BE2C (cell line): Measurements from ENCODE around the gene TIMP2.
"Not testable (repeated sequence)": the region's sequence is repeated elsewhere in the genome, so short reads cannot be mapped to it uniquely, and the experiment has no call there.

ENCODE experiments used
- DNase-seq: peaks from one replicate; pipeline ENCODE4 v3.0.0-alpha.2; 2020
- H3K27me3 ChIP-seq: fragments of 250-450 bp; sonication (Bioruptor Pico); 2 replicates; pipeline ENCODE4 v1.5.1; 2020; ENCODE audit warnings: mild to moderate bottlenecking
- H3K36me3 ChIP-seq: fragments of 250-450 bp; sonication (Bioruptor Pico); 2 replicates; pipeline ENCODE4 v1.5.1; 2020; ENCODE audit warnings: mild to moderate bottlenecking
- H3K4me1 ChIP-seq: fragments of 250-450 bp; sonication (Bioruptor Pico); 2 replicates; pipeline ENCODE4 v1.5.1; 2020
- H3K4me3 ChIP-seq: 2 replicates; pipeline ENCODE4 v1.5.1; 2011; ENCODE audit warnings: low read depth, low read length
- H3K9me3 ChIP-seq: fragments of 250-450 bp; sonication (Bioruptor Pico); 2 replicates; pipeline ENCODE4 v1.5.1; 2020
- TF ChIP-seq, protein P1 (sequence below): IDR thresholded peaks from 2 replicates; pipeline ENCODE4 v1.5.1; 2012; ENCODE audit warnings: mild to moderate bottlenecking, low read depth, low read length

TIMP2 gene

DNA sequence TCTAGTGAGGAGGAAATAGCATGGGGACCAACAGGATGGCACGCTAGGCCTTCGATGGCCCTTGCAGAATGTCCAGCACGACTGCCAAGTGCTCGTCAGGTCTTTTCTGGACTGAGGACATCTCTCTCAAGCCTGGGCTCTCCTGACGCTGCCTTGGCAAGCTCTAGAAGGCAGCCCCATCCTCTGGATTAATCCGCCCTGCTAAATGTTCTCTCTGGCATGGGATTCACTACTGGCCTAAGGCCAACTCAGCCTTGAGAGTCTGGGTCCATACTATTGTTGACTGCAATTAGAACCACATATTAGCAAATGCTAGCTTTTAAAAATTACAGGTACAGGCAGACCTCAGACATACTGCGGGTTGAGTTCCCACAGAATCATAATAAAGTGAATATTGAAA, 19.6 kb downstream of the TIMP2 start:
- Histone ChIP-seq H3K27me3 (no peaks in the 10 kb centered on the region), H3K4me1 (peaks cover 5% of the 10 kb centered on the region; the same call in 1 of the 2 replicates), H3K4me3 (no peak overlapping the region), H3K9me3 (no peaks in the 10 kb centered on the region), H3K36me3 (no peaks in the 10 kb centered on the region)
- DNase-seq, result no peak
- TF ChIP-seq, protein P1, sequence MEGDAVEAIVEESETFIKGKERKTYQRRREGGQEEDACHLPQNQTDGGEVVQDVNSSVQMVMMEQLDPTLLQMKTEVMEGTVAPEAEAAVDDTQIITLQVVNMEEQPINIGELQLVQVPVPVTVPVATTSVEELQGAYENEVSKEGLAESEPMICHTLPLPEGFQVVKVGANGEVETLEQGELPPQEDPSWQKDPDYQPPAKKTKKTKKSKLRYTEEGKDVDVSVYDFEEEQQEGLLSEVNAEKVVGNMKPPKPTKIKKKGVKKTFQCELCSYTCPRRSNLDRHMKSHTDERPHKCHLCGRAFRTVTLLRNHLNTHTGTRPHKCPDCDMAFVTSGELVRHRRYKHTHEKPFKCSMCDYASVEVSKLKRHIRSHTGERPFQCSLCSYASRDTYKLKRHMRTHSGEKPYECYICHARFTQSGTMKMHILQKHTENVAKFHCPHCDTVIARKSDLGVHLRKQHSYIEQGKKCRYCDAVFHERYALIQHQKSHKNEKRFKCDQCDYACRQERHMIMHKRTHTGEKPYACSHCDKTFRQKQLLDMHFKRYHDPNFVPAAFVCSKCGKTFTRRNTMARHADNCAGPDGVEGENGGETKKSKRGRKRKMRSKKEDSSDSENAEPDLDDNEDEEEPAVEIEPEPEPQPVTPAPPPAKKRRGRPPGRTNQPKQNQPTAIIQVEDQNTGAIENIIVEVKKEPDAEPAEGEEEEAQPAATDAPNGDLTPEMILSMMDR, result no peak

DNA sequence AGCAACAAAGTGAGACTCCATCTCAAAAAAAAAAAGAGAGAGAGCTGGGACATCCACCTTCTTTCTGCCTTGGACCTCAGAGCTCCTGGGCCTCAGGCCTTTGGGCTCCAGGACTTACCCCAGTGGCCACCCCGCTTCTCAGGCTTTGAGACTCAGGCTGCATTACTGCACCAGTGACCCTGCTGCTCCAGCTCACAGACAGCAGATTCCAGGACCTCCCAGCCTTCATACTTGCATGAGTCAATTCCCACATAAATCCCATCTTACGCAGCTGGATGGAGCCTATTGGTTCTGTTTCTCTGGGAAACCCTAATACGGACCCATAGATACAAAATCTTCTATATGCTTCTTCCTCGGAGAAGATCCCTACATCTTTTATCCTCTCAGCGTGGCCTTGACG, 20.1 kb downstream of the TIMP2 start:
- Histone ChIP-seq H3K9me3 (no peaks in the 10 kb centered on the region), H3K4me1 (peaks cover 5% of the 10 kb centered on the region; the same call in 1 of the 2 replicates), H3K36me3 (no peaks in the 10 kb centered on the region), H3K27me3 (no peaks in the 10 kb centered on the region), H3K4me3 (no peak overlapping the region)
- TF ChIP-seq, protein P1, result no peak
- DNase-seq, result no peak

DNA sequence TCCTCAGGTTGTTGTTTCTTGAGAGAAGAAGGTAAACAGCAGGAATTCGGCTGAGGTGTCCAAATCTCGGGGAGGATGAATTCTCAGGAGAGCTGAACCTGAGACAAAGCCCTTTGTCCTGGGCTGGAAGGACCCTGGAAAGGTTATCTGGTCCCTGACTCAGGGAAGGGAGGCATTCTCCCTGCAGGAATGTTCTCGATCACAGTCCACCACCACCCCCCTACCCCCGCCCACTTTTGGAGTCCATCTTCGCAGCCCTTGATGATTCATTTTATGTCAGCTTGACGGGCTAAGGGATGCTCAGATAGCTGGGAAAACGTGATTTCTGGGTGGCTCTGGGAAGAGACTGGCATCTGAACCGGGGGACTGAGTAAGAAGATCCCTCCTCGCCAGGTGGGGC, 20.8 kb downstream of the TIMP2 start:
- TF ChIP-seq, protein P1, result no peak
- Histone ChIP-seq H3K9me3 (no peaks in the 10 kb centered on the region), H3K4me3 (no peak overlapping the region), H3K27me3 (no peaks in the 10 kb centered on the region), H3K4me1 (peaks cover 11% of the 10 kb centered on the region), H3K36me3 (no peaks in the 10 kb centered on the region)
- no peak for DNase-seq

DNA sequence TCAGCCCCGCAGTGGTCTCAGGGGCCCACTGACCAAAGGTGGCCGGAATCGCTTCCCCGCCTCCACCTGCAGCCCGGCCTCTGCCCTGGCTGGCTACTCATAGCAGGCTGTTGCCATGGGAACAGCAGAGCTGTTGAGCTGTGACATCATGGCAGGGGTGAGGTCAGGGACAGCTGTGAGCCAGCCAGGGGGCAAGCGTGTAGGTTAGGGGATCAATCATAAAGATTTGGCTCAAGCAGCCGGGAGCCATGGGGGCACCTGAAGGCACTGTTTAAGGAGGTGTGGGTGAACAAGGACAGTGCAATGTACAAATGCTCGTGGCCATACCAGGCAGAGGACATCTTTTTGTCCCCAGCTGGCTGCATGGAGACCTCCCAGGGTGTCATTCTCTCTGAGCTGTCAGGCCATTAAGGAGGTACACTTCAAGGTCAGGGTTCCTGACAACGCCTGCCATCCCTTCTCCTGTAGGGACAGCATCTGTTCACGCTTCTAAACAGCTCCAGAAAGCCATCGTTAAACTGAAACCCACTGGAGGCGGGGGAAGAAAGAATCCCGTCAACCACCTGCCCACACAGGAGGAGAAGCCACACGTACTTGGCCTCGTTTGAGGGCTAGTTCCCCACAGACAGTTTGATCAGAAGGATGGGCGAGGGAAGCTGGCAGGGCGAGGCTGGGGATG, 21.9 kb downstream of the TIMP2 start, which contains the start of gene CEP295NL:
TSS of gene CEP295NL (minus strand) at position 101 of the 679 bp plus-strand sequence. CDS start 1,373 bp downstream, outside the sequence.
- DNase-seq, result peak; percentile 34
- TF ChIP-seq, protein P1, result no peak

DNA sequence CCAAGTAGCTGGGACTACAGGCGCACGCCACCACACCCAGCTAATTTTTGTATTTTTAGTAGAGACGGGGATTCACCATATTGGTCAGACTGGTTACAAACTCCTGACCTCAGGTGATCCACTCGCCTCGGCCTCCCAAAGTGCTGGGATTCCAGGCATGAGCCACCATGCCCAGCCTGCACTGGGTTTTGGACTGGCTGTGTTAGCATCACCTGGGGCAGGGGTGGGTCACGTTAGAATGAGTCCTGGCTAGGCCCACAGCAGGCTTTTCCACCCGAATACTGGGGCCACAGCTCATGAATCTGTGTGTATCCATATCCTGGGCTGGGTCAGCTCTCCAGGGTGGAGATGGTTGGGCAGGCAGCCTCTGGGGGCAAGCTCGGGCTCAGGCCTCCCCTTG, 23.0 kb downstream of the TIMP2 start:
- DNase-seq, H3K27me3 ChIP-seq, H3K36me3 ChIP-seq, H3K4me3 ChIP-seq, H3K9me3 ChIP-seq: not testable (repeated sequence)
- H3K4me1 ChIP-seq, result peaks cover 24% of the 10 kb centered on the region

More for the DNA sequence above, 21.9 kb downstream of the TIMP2 start, which contains the start of gene CEP295NL:
- Histone ChIP-seq H3K4me3 (no peak within 1 kb of the TSS), H3K9me3 (no peaks in the 10 kb centered on the region), H3K4me1 (peaks cover 22% of the 10 kb centered on the region), H3K27me3 (no peaks in the 10 kb centered on the region), H3K36me3 (no peaks in the 10 kb centered on the region)

DNA sequence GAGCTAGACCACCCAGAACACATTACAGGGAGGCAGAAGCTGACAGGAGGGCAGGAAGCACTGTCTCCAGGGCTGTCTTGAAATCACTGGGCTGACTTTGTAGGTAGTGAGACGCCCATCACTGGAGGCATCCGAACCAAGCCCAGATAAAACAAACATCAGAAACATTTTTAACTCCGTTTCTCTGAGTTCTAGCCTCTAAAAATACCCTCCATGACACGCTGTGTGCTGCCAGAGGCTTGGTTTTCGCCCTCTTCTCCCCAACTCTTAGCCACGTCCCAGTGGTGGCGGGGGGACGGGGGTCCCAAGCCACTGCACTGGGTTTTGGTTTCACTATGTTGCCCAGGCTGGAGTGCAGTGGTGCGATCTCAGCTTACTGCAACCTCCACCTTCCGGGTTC, 23.4 kb downstream of the TIMP2 start:
- TF ChIP-seq, protein P1, result no peak
- DNase-seq, result no peak
- Histone ChIP-seq H3K4me3 (no peak overlapping the region), H3K4me1 (peaks cover 24% of the 10 kb centered on the region), H3K27me3 (no peaks in the 10 kb centered on the region), H3K36me3 (no peaks in the 10 kb centered on the region), H3K9me3 (no peaks in the 10 kb centered on the region)
